Spleen (tissue), 7 donors: ENCODE data around the gene MMP14.

ENCODE experiments used
- CTCF ChIP-seq, 11 experiments: fragments of 200-600 bp in 7 of 11; fragments of 450-650 bp in 4 of 11; sonication (generic) in 4 of 11; IDR thresholded peaks in 8 of 11; conservative IDR thresholded peaks in 3 of 11; 1 replicate in 7 of 11; 2 replicates in 4 of 11; pipeline versions ENCODE4 v1.4.0 to v1.8.0; 2016 to 2021; ENCODE audit warnings: antibody characterized with exemption in 11 of 11, inconsistent platforms in 4 of 11, mild to moderate bottlenecking in 1 of 11
- POLR2AphosphoS5 ChIP-seq, 3 donors: sonication (generic); formaldehyde crosslinking; IDR thresholded peaks; one replicate each; pipeline ENCODE4 v1.5.1; 2017; ENCODE audit warnings: antibody characterized with exemption in 3 of 3
- donor health status: DM: no; HTN: no; CAD: no; lungs with moderate emphysema.
- donor health status: DM: no; HTN: no; CAD: no.
- donor health status: DM: no; HTN: no; CAD: no.

- peak in 1 of 3 donors; percentile 31 for TF ChIP-seq POLR2AphosphoS5 (IDR thresholded peaks at IDR 0.05)
- no peak for TF ChIP-seq CTCF (IDR thresholded peaks at IDR 0.05 in 8 of 11, conservative IDR thresholded peaks at IDR 0.05 in 3 of 11)
Measured at GRCh38 chr14:22882064-22882463, 45.7 kb downstream of the MMP14 start.
